ENCODE measurements around the gene LHCGR.

The LHCGR gene

DNA sequence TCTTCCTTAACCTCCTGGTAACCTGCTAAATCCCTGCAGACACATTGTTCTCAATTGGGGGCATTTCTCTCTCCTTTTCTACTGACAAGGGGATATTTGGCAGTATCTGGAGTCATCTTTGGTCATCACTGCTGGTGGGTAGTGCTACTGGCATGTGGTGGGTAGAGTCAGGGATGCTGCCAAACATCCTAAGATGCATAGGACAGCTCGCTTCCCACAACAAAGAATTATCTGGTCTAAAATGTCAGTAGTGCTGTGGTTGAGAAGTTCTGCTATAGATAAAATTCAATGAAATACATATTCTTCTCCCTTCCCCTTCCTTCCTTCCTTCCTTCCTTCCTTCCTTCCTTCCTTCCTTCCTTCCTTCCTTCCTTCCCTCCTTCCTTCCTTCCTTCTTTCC lies 18.7 kb upstream of the LHCGR start:
- no peaks in the 10 kb centered on the region for H3K9me3 ChIP-seq (ENCODE audit: insufficient read depth, low read length)
- H3K27me3 ChIP-seq (ENCODE audit: low read length), result no peaks in the 10 kb centered on the region
- H3K9me2 ChIP-seq (replicated peaks; ENCODE audit: insufficient read depth, low read length), result no peaks in the 10 kb centered on the region
- H2AFZ ChIP-seq (ENCODE audit: low read depth, low read length, severe bottlenecking), result no peak overlapping the region
- H3K4me3 ChIP-seq (ENCODE audit: insufficient read depth, low read length, poor library complexity, severe bottlenecking), result no peak overlapping the region
- no peak overlapping the region for H3K27ac ChIP-seq (ENCODE audit: low read depth, low read length)
- H3K9ac ChIP-seq (ENCODE audit: low read length), result no peak overlapping the region
- H3K36me3 ChIP-seq (ENCODE audit: low read length), result no peaks in the 10 kb centered on the region
- TF ChIP-seq, protein P1, sequence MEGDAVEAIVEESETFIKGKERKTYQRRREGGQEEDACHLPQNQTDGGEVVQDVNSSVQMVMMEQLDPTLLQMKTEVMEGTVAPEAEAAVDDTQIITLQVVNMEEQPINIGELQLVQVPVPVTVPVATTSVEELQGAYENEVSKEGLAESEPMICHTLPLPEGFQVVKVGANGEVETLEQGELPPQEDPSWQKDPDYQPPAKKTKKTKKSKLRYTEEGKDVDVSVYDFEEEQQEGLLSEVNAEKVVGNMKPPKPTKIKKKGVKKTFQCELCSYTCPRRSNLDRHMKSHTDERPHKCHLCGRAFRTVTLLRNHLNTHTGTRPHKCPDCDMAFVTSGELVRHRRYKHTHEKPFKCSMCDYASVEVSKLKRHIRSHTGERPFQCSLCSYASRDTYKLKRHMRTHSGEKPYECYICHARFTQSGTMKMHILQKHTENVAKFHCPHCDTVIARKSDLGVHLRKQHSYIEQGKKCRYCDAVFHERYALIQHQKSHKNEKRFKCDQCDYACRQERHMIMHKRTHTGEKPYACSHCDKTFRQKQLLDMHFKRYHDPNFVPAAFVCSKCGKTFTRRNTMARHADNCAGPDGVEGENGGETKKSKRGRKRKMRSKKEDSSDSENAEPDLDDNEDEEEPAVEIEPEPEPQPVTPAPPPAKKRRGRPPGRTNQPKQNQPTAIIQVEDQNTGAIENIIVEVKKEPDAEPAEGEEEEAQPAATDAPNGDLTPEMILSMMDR (IDR thresholded peaks at IDR 0.05; ENCODE audit: insufficient read depth, low read length, poor library complexity, severe bottlenecking), result no peak
- no peak for TF ChIP-seq EZH2phosphoT487 (conservative IDR thresholded peaks at IDR 0.05; ENCODE audit: low read length)
- H3F3A ChIP-seq (ENCODE audit: insufficient read depth), result no peaks in the 10 kb centered on the region
- no peaks in the 10 kb centered on the region for H3K79me2 ChIP-seq (ENCODE audit: insufficient read depth, low read length)
- no peaks in the 10 kb centered on the region for H4K20me1 ChIP-seq (ENCODE audit: low read depth, low read length)
- H3K4me2 ChIP-seq (ENCODE audit: low read depth, low read length, poor library complexity, severe bottlenecking), result no peak overlapping the region

- H3K27ac ChIP-seq (ENCODE audit: low read depth, low read length), result no peak overlapping the region
- no peaks in the 10 kb centered on the region for H3F3A ChIP-seq (ENCODE audit: insufficient read depth)
- no peaks in the 10 kb centered on the region for H3K36me3 ChIP-seq (ENCODE audit: low read length)
- no peaks in the 10 kb centered on the region for H3K27me3 ChIP-seq (ENCODE audit: low read length)
- TF ChIP-seq, protein P1 (IDR thresholded peaks at IDR 0.05; ENCODE audit: insufficient read depth, low read length, poor library complexity, severe bottlenecking), result no peak
- no peak for TF ChIP-seq EZH2phosphoT487 (conservative IDR thresholded peaks at IDR 0.05; ENCODE audit: low read length)
- no peak overlapping the region for H3K4me2 ChIP-seq (ENCODE audit: low read depth, low read length, poor library complexity, severe bottlenecking)
- no peaks in the 10 kb centered on the region for H3K9me3 ChIP-seq (ENCODE audit: insufficient read depth, low read length)
- no peaks in the 10 kb centered on the region for H3K9me2 ChIP-seq (replicated peaks; ENCODE audit: insufficient read depth, low read length)
- H4K20me1 ChIP-seq (ENCODE audit: low read depth, low read length), result no peaks in the 10 kb centered on the region
- H3K9ac ChIP-seq (ENCODE audit: low read length), result no peak overlapping the region
- no peaks in the 10 kb centered on the region for H3K79me2 ChIP-seq (ENCODE audit: insufficient read depth, low read length)
- H2AFZ ChIP-seq (ENCODE audit: low read depth, low read length, severe bottlenecking), result no peak overlapping the region
- H3K4me3 ChIP-seq (ENCODE audit: insufficient read depth, low read length, poor library complexity, severe bottlenecking), result no peak overlapping the region
These were observed 15.9 kb upstream of the LHCGR start for GRCh38 chr2:48771241-48772014.

GRCh38 chr2:48770181-48770580 lies 14.7 kb upstream of the LHCGR start:
- H3K4me2 ChIP-seq (ENCODE audit: low read depth, low read length, poor library complexity, severe bottlenecking), result no peak overlapping the region
- no peaks in the 10 kb centered on the region for H3K9me3 ChIP-seq (ENCODE audit: insufficient read depth, low read length)
- H3K4me3 ChIP-seq (ENCODE audit: insufficient read depth, low read length, poor library complexity, severe bottlenecking), result no peak overlapping the region
- no peaks in the 10 kb centered on the region for H3K9me2 ChIP-seq (replicated peaks; ENCODE audit: insufficient read depth, low read length)
- H3K9ac ChIP-seq (ENCODE audit: low read length), result no peak overlapping the region
- no peaks in the 10 kb centered on the region for H3K27me3 ChIP-seq (ENCODE audit: low read length)
- no peaks in the 10 kb centered on the region for H3K36me3 ChIP-seq (ENCODE audit: low read length)
- H2AFZ ChIP-seq (ENCODE audit: low read depth, low read length, severe bottlenecking), result no peak overlapping the region
- no peak overlapping the region for H3K27ac ChIP-seq (ENCODE audit: low read depth, low read length)
- TF ChIP-seq, protein P1 (IDR thresholded peaks at IDR 0.05; ENCODE audit: insufficient read depth, low read length, poor library complexity, severe bottlenecking), result no peak
- no peak for TF ChIP-seq EZH2phosphoT487 (conservative IDR thresholded peaks at IDR 0.05; ENCODE audit: low read length)
- H4K20me1 ChIP-seq (ENCODE audit: low read depth, low read length), result no peaks in the 10 kb centered on the region
- no peaks in the 10 kb centered on the region for H3F3A ChIP-seq (ENCODE audit: insufficient read depth)
- H3K79me2 ChIP-seq (ENCODE audit: insufficient read depth, low read length), result no peaks in the 10 kb centered on the region
